Neuronal stem cell (in vitro differentiated cells): ENCODE results near the gene PPP1R27.

Source experiments
- DNase-seq: peaks from one replicate; pipeline ENCODE4 v3.0.0-alpha.2; 2013; ENCODE audit warnings: low spot score
- H2AFZ ChIP-seq: one replicate; pipeline ENCODE4 v1.6.1; 2013; ENCODE audit warnings: mild to moderate bottlenecking, low read length, inconsistent platforms
- H2AK5ac ChIP-seq: 2 replicates; pipeline ENCODE4 v1.6.1; 2013; ENCODE audit warnings: low read depth, mild to moderate bottlenecking, inconsistent platforms, low read length, moderate library complexity, mixed read lengths
- H2BK120ac ChIP-seq: 2 replicates; pipeline ENCODE4 v1.6.1; 2013; ENCODE audit warnings: low read depth, mild to moderate bottlenecking, inconsistent platforms, low read length, moderate library complexity, mixed read lengths
- H2BK12ac ChIP-seq: one replicate; pipeline ENCODE4 v1.6.1; 2013; ENCODE audit warnings: low read length, inconsistent platforms
- H2BK15ac ChIP-seq: 2 replicates; pipeline ENCODE4 v1.6.1; 2013; ENCODE audit warnings: mild to moderate bottlenecking, low read length, inconsistent platforms, mixed read lengths
- H2BK5ac ChIP-seq: one replicate; pipeline ENCODE4 v1.6.1; 2013; ENCODE audit warnings: inconsistent platforms, mild to moderate bottlenecking, low read length, moderate library complexity
- H3K14ac ChIP-seq: one replicate; pipeline ENCODE4 v1.6.1; 2013; ENCODE audit warnings: low read length, inconsistent platforms
- H3K18ac ChIP-seq: 2 replicates; pipeline ENCODE4 v1.6.1; 2013; ENCODE audit warnings: low read length, inconsistent platforms
- H3K23ac ChIP-seq: 2 replicates; pipeline ENCODE4 v1.6.1; 2013; ENCODE audit warnings: low read depth, mild to moderate bottlenecking, mixed read lengths, low read length, inconsistent platforms; ENCODE audit not compliant: poor library complexity
- H3K27ac ChIP-seq: replicated peaks from 3 replicates; pipeline ENCODE4 v1.5.1; 2013; ENCODE audit warnings: low read length, inconsistent platforms
- H3K27me3 ChIP-seq, 3 experiments: 2 replicates each; pipeline ENCODE4 v1.6.1; 2013; ENCODE audit warnings: low read length in 3 of 3, mild to moderate bottlenecking in 2 of 3, inconsistent platforms in 1 of 3, low read depth in 1 of 3, mixed read lengths in 1 of 3, moderate library complexity in 1 of 3; ENCODE audit not compliant: control insufficient read depth in 3 of 3, insufficient read depth in 3 of 3
- H3K36me3 ChIP-seq, 2 donors: replicated peaks in 1 of 2; 2 replicates each; pipeline ENCODE4 v1.6.1; 2013; ENCODE audit warnings: low read length in 2 of 2; ENCODE audit not compliant: control insufficient read depth in 2 of 2, insufficient read depth in 2 of 2
- H3K4ac ChIP-seq: 2 replicates; pipeline ENCODE4 v1.6.1; 2013; ENCODE audit warnings: inconsistent platforms, mild to moderate bottlenecking, low read length, moderate library complexity
- H3K4me1 ChIP-seq, 2 donors: 1 replicate in 1 of 2; 2 replicates in 1 of 2; pipeline ENCODE4 v1.6.1; 2013; ENCODE audit warnings: low read length in 2 of 2, low read depth in 1 of 2; ENCODE audit not compliant: control insufficient read depth in 2 of 2, insufficient read depth in 1 of 2
- H3K4me2 ChIP-seq: one replicate; pipeline ENCODE4 v1.6.1; 2013; ENCODE audit warnings: mild to moderate bottlenecking, low read length, inconsistent platforms; ENCODE audit not compliant: insufficient read depth, poor library complexity, severe bottlenecking
- H3K4me3 ChIP-seq, 2 donors: 2 replicates each; pipeline ENCODE4 v1.5.1; 2013; ENCODE audit warnings: low read length in 2 of 2, mild to moderate bottlenecking in 2 of 2, inconsistent platforms in 1 of 2, moderate library complexity in 1 of 2
- H3K79me1 ChIP-seq: one replicate; pipeline ENCODE4 v1.6.1; 2013; ENCODE audit warnings: low read depth, mild to moderate bottlenecking, inconsistent platforms, low read length, moderate library complexity
- H3K9ac ChIP-seq: one replicate; pipeline ENCODE4 v1.6.1; 2013; ENCODE audit warnings: mild to moderate bottlenecking, low read depth, low read length, inconsistent platforms; ENCODE audit not compliant: poor library complexity
- H3K9me3 ChIP-seq, 2 donors: replicated peaks in 1 of 2; 2 replicates each; pipeline versions ENCODE3 to v1.6.1; 2013; ENCODE audit warnings: low read length in 2 of 2, mild to moderate bottlenecking in 2 of 2, inconsistent platforms in 1 of 2, low read depth in 1 of 2, mixed read lengths in 1 of 2, moderate library complexity in 1 of 2; ENCODE audit not compliant: control insufficient read depth in 2 of 2, insufficient read depth in 1 of 2
- H4K8ac ChIP-seq: one replicate; pipeline ENCODE4 v1.6.1; 2013; ENCODE audit warnings: low read depth, mild to moderate bottlenecking, inconsistent platforms, low read length, moderate library complexity
- H4K91ac ChIP-seq: one replicate; pipeline ENCODE4 v1.6.1; 2013; ENCODE audit warnings: low read length, low read depth, mild to moderate bottlenecking, inconsistent platforms; ENCODE audit not compliant: poor library complexity
- WGBS, 2 donors: extraction: QIAGEN DNeasy Blood & Tissue Kit; methylation state at CpG; one replicate each; pipeline ENCODE4 v1.1.7; 2013; ENCODE audit warnings: missing lambda C conversion rate in 2 of 2, mixed read lengths in 1 of 2; ENCODE audit not compliant: insufficient read length in 2 of 2, insufficient replicate concordance in 1 of 2; ENCODE audit errors: extremely low coverage in 2 of 2; 5-methylcytosine and 5-hydroxymethylcytosine counted together

The PPP1R27 gene

DNA sequence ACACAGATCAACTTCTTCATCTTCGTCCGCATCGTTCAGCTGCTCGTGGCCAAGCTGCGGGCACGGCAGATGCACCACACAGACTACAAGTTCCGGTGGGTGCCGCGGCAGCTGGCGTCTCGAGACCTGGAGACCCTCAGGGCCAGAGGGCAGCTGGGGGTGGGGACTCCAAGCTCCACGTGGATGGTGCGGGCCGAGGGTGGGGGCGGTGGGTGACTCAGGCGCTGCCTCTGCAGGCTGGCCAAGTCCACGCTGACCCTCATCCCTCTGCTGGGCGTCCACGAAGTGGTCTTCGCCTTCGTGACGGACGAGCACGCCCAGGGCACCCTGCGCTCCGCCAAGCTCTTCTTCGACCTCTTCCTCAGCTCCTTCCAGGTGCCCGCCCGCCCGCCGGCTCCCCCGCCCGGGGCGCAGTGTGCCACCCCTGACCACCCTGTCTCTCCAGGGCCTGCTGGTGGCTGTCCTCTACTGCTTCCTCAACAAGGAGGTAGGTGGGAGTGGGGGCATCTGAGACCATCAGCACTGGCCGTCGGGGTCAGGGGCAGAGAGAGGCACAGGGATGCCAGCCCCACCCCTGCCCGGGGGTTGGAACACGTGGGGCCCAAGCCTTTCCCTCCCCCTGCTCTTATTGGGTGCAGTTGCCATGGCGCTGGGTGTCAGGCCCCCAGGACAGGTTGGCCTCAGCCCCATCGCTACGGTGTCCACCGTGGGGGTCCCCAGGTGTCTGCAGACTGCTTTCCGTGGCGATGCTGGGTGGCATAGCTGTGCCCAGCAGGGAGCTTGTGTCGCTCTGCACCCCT lies 22.1 kb downstream of the PPP1R27 start:
- WGBS, 2 donors, result no CpG with 5 or more reads among the region's 45 CpGs
- no peak for DNase-seq

DNA sequence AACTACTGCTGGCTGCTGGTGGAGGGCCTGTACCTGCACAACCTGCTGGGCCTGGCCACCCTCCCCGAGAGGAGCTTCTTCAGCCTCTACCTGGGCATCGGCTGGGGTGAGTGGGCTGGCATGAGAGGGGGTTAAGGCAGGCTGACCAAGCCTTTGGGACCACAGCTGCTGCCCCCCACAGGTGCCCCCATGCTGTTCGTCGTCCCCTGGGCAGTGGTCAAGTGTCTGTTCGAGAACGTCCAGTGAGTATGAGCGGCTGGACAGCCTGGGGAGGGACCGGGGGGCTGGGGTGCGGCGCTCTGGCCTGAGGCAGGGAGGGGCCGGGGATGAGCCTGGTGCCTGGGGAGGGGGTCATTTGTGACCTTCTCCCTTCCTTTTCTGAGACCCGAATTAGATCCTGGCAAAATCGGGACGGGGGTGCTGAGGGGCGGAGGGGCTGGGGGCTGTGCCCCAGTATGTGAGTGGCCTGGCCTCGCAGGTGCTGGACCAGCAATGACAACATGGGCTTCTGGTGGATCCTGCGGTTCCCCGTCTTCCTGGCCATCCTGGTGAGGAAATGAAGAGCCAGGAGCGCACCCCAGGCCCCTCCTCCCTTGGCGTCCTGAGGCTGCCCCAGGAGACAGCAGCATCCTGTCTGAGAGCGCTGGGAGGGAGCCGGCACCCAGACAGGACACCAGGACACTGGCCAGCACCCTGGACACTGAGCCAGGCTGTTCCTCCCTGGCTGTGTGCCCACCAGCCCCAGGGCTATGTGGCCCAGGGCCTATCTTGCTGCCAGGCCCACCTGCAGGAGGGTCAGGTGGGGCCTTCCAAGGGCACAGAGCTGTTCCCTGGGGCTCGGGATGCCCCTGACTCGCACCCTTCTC lies 22.9 kb downstream of the PPP1R27 start:
- H3K18ac ChIP-seq, result peak overlapping the region; percentile 64
- H3K14ac ChIP-seq, result peak overlapping the region; percentile 38
- H2BK5ac ChIP-seq, result peak overlapping the region; percentile 82
- H4K91ac ChIP-seq, result peak overlapping the region; percentile 53
- H2BK12ac ChIP-seq, result peak overlapping the region; percentile 41
- H3K4me3 ChIP-seq, result peak overlapping the region in 1 of 2 donors; percentile 0
- no peak overlapping the region for H3K4me2 ChIP-seq
- WGBS, 2 donors, result no CpG with 5 or more reads among the region's 24 CpGs
- peak overlapping the region; percentile 70 for H3K9ac ChIP-seq
- peak overlapping the region; percentile 80 for H3K23ac ChIP-seq
- H2BK120ac ChIP-seq, result no peak overlapping the region
- H2AK5ac ChIP-seq, result peak overlapping the region; percentile 96
- peaks cover 0 to 43% (median 12%) of the 10 kb centered on the region in 3 experiments for H3K27me3 ChIP-seq
- H3K79me1 ChIP-seq, result peaks cover 7% of the 10 kb centered on the region
- H3K36me3 ChIP-seq, result no peaks in the 10 kb centered on the region
- H3K4me1 ChIP-seq, result peaks cover 0 to 3% of the 10 kb centered on the region in 2 donors
- no peak overlapping the region for H3K27ac ChIP-seq
- DNase-seq, result no peak
- no peak overlapping the region for H3K4ac ChIP-seq
- H3K9me3 ChIP-seq, result no peaks in the 10 kb centered on the region
- H4K8ac ChIP-seq, result no peak overlapping the region
- H2BK15ac ChIP-seq, result peak overlapping the region; percentile 81
- H2AFZ ChIP-seq, result no peak overlapping the region

More for the DNA sequence above, 22.1 kb downstream of the PPP1R27 start:
- Histone ChIP-seq H3K4me2 (no peak overlapping the region), H3K79me1 (peaks cover 7% of the 10 kb centered on the region), H2BK15ac (peak overlapping the region; percentile 81), H3K36me3 (no peaks in the 10 kb centered on the region), H4K91ac (peak overlapping the region; percentile 53), H3K18ac (peak overlapping the region; percentile 64), H3K27ac (no peak overlapping the region), H3K14ac (peak overlapping the region; percentile 71), H3K4me1 (peaks cover 2 to 3% of the 10 kb centered on the region in 2 donors), H2AFZ (no peak overlapping the region), H3K4ac (no peak overlapping the region), H3K9ac (peak overlapping the region; percentile 70), H2BK5ac (no peak overlapping the region), H2AK5ac (peak overlapping the region; percentile 63), H3K23ac (peak overlapping the region; percentile 65), H3K9me3 (no peaks in the 10 kb centered on the region), H2BK12ac (peak overlapping the region; percentile 41), H3K27me3 (peaks cover 0 to 35% (median 4%) of the 10 kb centered on the region in 3 experiments), H4K8ac (no peak overlapping the region), H3K4me3 (no peak overlapping the region), H2BK120ac (peak overlapping the region; percentile 47)

DNA sequence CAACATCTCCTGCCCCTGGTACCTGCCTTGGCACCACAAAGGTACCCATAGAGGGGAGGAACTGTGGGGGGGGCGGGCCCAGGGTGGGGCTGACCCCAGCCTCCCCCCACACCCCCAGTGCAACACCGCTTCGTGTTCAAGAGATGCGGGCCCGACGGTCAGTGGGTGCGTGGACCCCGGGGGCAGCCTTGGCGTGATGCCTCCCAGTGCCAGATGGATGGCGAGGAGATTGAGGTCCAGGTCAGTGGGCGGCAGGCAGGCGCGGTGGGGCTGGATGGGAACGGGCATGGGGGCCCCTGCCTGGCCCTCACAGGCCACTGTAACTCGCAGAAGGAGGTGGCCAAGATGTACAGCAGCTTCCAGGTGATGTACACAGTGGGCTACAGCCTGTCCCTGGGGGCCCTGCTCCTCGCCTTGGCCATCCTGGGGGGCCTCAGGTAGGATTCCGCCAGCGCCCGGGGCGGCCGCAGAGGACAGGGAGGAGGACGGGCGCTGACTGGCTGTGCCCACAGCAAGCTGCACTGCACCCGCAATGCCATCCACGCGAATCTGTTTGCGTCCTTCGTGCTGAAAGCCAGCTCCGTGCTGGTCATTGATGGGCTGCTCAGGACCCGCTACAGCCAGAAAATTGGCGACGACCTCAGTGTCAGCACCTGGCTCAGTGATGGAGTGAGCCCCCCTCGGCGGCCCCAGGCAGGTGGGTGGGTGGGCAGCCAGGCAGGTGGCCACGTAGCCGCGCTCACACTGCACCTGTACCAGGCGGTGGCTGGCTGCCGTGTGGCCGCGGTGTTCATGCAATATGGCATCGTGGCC lies 23.8 kb downstream of the PPP1R27 start:
- no peak overlapping the region for H2AFZ ChIP-seq
- peak overlapping the region; percentile 38 for H3K14ac ChIP-seq
- no peaks in the 10 kb centered on the region for H3K9me3 ChIP-seq
- H3K4me2 ChIP-seq, result no peak overlapping the region
- no peak overlapping the region for H2BK120ac ChIP-seq
- H2BK5ac ChIP-seq, result peak overlapping the region; percentile 82
- no CpG with 5 or more reads among the region's 42 CpGs for WGBS, 2 donors
- H3K4ac ChIP-seq, result no peak overlapping the region
- peaks cover 9% of the 10 kb centered on the region for H3K79me1 ChIP-seq
- no peaks in the 10 kb centered on the region for H3K36me3 ChIP-seq
- H2BK12ac ChIP-seq, result peak overlapping the region; percentile 58
- H2AK5ac ChIP-seq, result peak overlapping the region; percentile 96
- H2BK15ac ChIP-seq, result no peak overlapping the region
- H3K23ac ChIP-seq, result peak overlapping the region; percentile 80
- no peak overlapping the region for H3K27ac ChIP-seq
- no peak overlapping the region for H3K4me3 ChIP-seq
- H3K27me3 ChIP-seq, result peaks cover 0 to 52% (median 19%) of the 10 kb centered on the region in 3 experiments
- H3K4me1 ChIP-seq, result peaks cover 0 to 3% of the 10 kb centered on the region in 2 donors
- H3K9ac ChIP-seq, result peak overlapping the region; percentile 21
- H3K18ac ChIP-seq, result peak overlapping the region; percentile 48
- no peak overlapping the region for H4K91ac ChIP-seq
- DNase-seq, result no peak
- no peak overlapping the region for H4K8ac ChIP-seq
